ENCODE measurements around the gene PLN. TPM values are rescaled to one million over a fixed set of nuclear protein-coding genes. Genes with fewer than 3 reads are reported as not detected.
A peak's percentile ranks its signal among the peaks of the same experiment; 100 is the strongest.

The PLN gene
- total and polyA plus RNA-seq, 8 donors, result 2.3 to 13.3 (median 3.8) TPM

GRCh38 chr6:118574051-118574865, 26.2 kb downstream of the PLN start:
- Histone ChIP-seq H3K9me3 (peaks cover 0 to 61% of the 10 kb centered on the region in 2 donors), H3K27me3 (no peaks in the 10 kb centered on the region), H3K27ac (no peak overlapping the region), H3K4me3 (no peak overlapping the region), H3K4me1 (no peaks in the 10 kb centered on the region), H3K36me3 (peaks cover 0 to 12% of the 10 kb centered on the region in 2 donors)
- intact Hi-C loops (cut with DNase I), result no loop called here
- TF ChIP-seq CTCF (IDR thresholded peaks at IDR 0.05), result no peak
- ATAC-seq (no peak), DNase-seq (no peak)

GRCh38 chr6:118577972-118578371, 29.9 kb downstream of the PLN start:
- TF ChIP-seq CTCF (IDR thresholded peaks at IDR 0.05), result no peak
- Histone ChIP-seq H3K4me1 (peaks cover 5 to 24% of the 10 kb centered on the region in 2 donors), H3K36me3 (peaks cover 0 to 12% of the 10 kb centered on the region in 2 donors), H3K4me3 (no peak overlapping the region), H3K27me3 (no peaks in the 10 kb centered on the region), H3K9me3 (peaks cover 0 to 67% of the 10 kb centered on the region in 2 donors), H3K27ac (no peak overlapping the region)
- no peak for ATAC-seq
- intact Hi-C loops (cut with DNase I), result no loop called here
- DNase-seq, result no peak

- DNase-seq (no peak), ATAC-seq (no peak)
- Histone ChIP-seq H3K27me3 (no peaks in the 10 kb centered on the region), H3K36me3 (peaks cover 0 to 12% of the 10 kb centered on the region in 2 donors), H3K9me3 (peaks cover 0 to 62% of the 10 kb centered on the region in 2 donors), H3K27ac (no peak overlapping the region), H3K4me1 (peaks cover 5 to 24% of the 10 kb centered on the region in 2 donors), H3K4me3 (no peak overlapping the region)
- no peak for TF ChIP-seq CTCF (IDR thresholded peaks at IDR 0.05)
- intact Hi-C loops (cut with DNase I), result no loop called here
Measured at GRCh38 chr6:118578617-118579016, 30.5 kb downstream of the PLN start.

- intact Hi-C loops (cut with DNase I), result no loop called here
- Histone ChIP-seq H3K27ac (no peak overlapping the region), H3K27me3 (no peaks in the 10 kb centered on the region), H3K4me1 (peaks cover 5 to 24% of the 10 kb centered on the region in 2 donors), H3K9me3 (peaks cover 0 to 50% of the 10 kb centered on the region in 2 donors), H3K4me3 (no peak overlapping the region), H3K36me3 (peaks cover 0 to 3% of the 10 kb centered on the region in 2 donors)
- ATAC-seq (no peak), DNase-seq (no peak)
- no peak for TF ChIP-seq CTCF (IDR thresholded peaks at IDR 0.05)
Measured at GRCh38 chr6:118579786-118580185, 31.7 kb downstream of the PLN start.

- DNase-seq, result peak in 1 of 4 donors; percentile 63
- H3K4me3 ChIP-seq, result no peak overlapping the region
- peaks cover 5 to 24% of the 10 kb centered on the region in 2 donors for H3K4me1 ChIP-seq
- intact Hi-C loops (cut with DNase I), result no loop called here
- H3K36me3 ChIP-seq, result no peaks in the 10 kb centered on the region
- no peaks in the 10 kb centered on the region for H3K27me3 ChIP-seq
- peak; percentile 73 to 74 for TF ChIP-seq CTCF (IDR thresholded peaks at IDR 0.05)
- ATAC-seq, result peak; percentile 97
- H3K9me3 ChIP-seq, result peaks cover 0 to 40% of the 10 kb centered on the region in 2 donors
- peak overlapping the region in 1 of 2 donors; percentile 42 for H3K27ac ChIP-seq
Measured at GRCh38 chr6:118580585-118581419, 32.7 kb downstream of the PLN start.

Data from left lung (tissue), 10 donors.